Breast epithelium (tissue), 4 donors: ENCODE measurements around the gene KLHL36. TPM values are rescaled to one million over a fixed set of nuclear protein-coding genes. Genes with fewer than 3 reads are reported as not detected.

ENCODE experiments used
- DNase-seq, 2 donors: peaks; one replicate each; pipeline ENCODE4 v3.0.0-alpha.2; 2019; ENCODE audit warnings: low spot score in 2 of 2
- H3K27ac ChIP-seq, 2 donors: fragments of 200-600 bp; sonication (generic) in 1 of 2; one replicate each; pipeline ENCODE4 v1.5.1; 2016 to 2019; ENCODE audit warnings: mild to moderate bottlenecking in 1 of 2
- H3K27me3 ChIP-seq, 2 donors: fragments of 200-600 bp; sonication (generic) in 1 of 2; one replicate each; pipeline versions ENCODE4 v1.5.1 to v1.6.0; 2017 to 2019; ENCODE audit warnings: control low read depth in 1 of 2, mild to moderate bottlenecking in 1 of 2
- H3K36me3 ChIP-seq: fragments of 200-600 bp; one replicate; pipeline ENCODE4 v1.5.1; 2019
- H3K4me1 ChIP-seq, 2 donors: fragments of 200-600 bp; sonication (generic); one replicate each; pipeline ENCODE4 v1.5.1; 2016 to 2019; ENCODE audit warnings: control low read depth in 1 of 2
- H3K4me3 ChIP-seq, 3 donors: fragments of 200-600 bp; sonication (generic); 1 replicate in 2 of 3; 2 replicates in 1 of 3; pipeline ENCODE4 v1.5.1; 2016 to 2019; ENCODE audit warnings: mild to moderate bottlenecking in 3 of 3, moderate library complexity in 2 of 3
- H3K9me3 ChIP-seq, 2 donors: fragments of 200-600 bp; sonication (generic) in 1 of 2; one replicate each; pipeline ENCODE4 v1.5.1; 2016 to 2019; ENCODE audit warnings: control low read depth in 1 of 2
- CTCF ChIP-seq, 3 donors: fragments of 450-650 bp; IDR thresholded peaks; one replicate each; pipeline ENCODE4 v1.5.1; 2016 to 2017; ENCODE audit warnings: antibody characterized with exemption in 3 of 3, mild to moderate bottlenecking in 3 of 3, moderate library complexity in 3 of 3
- POLR2A ChIP-seq: fragments of 450-650 bp; IDR thresholded peaks from one replicate; pipeline ENCODE4 v1.6.1; 2016; ENCODE audit warnings: antibody characterized with exemption, mild to moderate bottlenecking, moderate library complexity
- POLR2AphosphoS5 ChIP-seq, 3 donors: sonication (generic); formaldehyde crosslinking; IDR thresholded peaks; one replicate each; pipeline ENCODE4 v1.6.1; 2017; ENCODE audit warnings: antibody characterized with exemption in 3 of 3
- intact Hi-C: fragments of 100-400 bp; cut with DNase I; formaldehyde crosslinking; loops from one replicate; pipeline ENCODE4 v1.15.1; 2023; ENCODE audit warnings: low total_unique reads
- total RNA-seq, 3 donors: library from RNA; depleted of rRNA; stranded (reverse); fragments of >200 nt; gene quantifications; one replicate each; pipeline ENCODE4 v1.1.0, GENCODE V29; 2016

The KLHL36 gene
- total RNA-seq, 3 donors from 2014 or later = 51.5 to 61.4 (median 59.4) TPM

- Histone ChIP-seq H3K4me1 (no peaks in the 10 kb centered on the region), H3K36me3 (no peaks in the 10 kb centered on the region), H3K27ac (no peak overlapping the region), H3K4me3 (no peak overlapping the region), H3K27me3 (no peaks in the 10 kb centered on the region), H3K9me3 (no peaks in the 10 kb centered on the region)
- intact Hi-C loops = no loop called here
- TF ChIP-seq POLR2AphosphoS5 (IDR thresholded peaks at IDR 0.05) = no peak
- no peak for DNase-seq
Observed at GRCh38 chr16:84628226-84628731, 20.0 kb upstream of the KLHL36 start.

DNA sequence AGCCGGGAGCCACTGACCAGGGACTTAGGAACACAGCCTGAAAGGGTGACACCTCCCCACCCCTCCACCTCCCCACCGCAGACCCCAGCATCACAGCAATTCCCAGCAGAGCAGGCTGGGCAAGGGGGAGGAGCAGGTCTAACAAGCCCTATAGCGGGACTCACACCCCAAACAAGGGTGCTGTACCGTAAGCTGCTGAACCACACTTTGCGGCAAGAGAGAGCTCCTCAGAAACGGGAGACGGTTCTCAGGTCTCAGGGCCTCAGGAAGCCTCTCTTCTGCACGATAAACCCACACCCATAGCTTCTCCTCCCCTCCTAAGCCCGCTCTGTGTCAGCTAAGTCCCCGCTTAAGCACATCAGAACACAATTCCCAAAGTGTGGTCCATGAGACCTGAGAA, 18.7 kb upstream of the KLHL36 start:
- H3K4me3 ChIP-seq = no peak overlapping the region
- H3K27ac ChIP-seq = no peak overlapping the region
- no peaks in the 10 kb centered on the region for H3K36me3 ChIP-seq
- TF ChIP-seq POLR2A (no peak), CTCF (IDR thresholded peaks at IDR 0.05) (no peak), POLR2AphosphoS5 (IDR thresholded peaks at IDR 0.05) (no peak)
- H3K9me3 ChIP-seq = no peaks in the 10 kb centered on the region
- H3K27me3 ChIP-seq = no peaks in the 10 kb centered on the region
- intact Hi-C loops = no loop called here
- no peaks in the 10 kb centered on the region for H3K4me1 ChIP-seq
- no peak for DNase-seq

DNA sequence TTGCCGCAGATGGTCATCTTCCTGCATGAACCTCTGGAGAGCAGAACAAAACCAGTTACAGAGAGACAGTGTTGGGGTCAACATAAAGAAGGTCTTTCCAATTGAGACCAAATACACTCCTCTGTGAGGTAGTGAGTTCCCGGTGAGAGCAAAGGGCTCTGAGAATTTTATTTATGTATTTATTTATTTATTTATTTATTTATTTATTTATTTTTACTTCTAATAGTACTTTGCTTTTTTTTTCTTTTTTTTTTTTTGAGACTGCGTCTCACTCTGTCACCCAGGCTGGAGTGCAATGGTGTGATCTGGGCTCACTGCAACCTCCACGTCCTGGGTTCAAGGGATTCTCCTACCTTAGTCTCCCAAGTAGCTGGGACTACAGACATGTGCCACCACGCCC, 18.3 kb upstream of the KLHL36 start:
- Histone ChIP-seq H3K9me3 (no peaks in the 10 kb centered on the region), H3K4me1 (no peaks in the 10 kb centered on the region), H3K27ac (no peak overlapping the region), H3K27me3 (no peaks in the 10 kb centered on the region), H3K36me3 (no peaks in the 10 kb centered on the region), H3K4me3 (no peak overlapping the region)
- TF ChIP-seq CTCF (IDR thresholded peaks at IDR 0.05) (no peak), POLR2A (no peak), POLR2AphosphoS5 (IDR thresholded peaks at IDR 0.05) (no peak)
- no peak for DNase-seq
- intact Hi-C loops = no loop called here

DNA sequence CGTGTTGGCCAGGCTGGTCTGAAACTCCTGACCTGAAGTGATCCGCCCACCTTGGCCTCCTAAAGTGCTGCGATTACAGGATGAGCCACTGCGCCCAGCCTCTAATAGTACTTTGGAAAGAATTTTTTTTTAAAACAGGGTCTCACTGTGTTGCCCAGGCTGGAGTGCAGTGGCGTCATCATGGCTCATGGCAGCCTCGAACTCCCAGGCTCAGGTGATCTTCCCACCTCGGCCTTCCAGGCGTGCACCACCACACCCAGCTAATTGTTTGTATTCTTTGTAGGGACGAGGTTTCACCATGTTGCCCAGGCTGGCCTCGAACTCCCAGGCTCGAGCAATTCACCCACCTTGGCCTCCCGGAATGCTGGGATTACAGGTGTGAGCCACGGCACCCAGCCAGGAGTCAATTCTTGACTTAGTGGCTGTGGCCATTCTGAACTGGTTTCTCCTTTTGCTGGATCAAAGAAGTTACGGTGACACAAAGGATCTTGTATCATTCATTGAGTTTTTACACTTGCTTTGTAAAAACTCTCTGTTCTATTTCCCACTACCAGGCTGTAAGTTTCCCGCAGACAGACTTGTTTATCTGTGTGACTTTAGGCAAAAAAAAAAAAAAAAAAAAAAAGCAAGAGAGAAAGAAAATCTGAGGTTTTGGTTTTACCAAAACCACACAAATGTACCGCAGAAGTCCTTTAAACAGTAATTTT, 17.7 kb upstream of the KLHL36 start:
- H3K36me3 ChIP-seq = no peaks in the 10 kb centered on the region
- H3K4me1 ChIP-seq = no peaks in the 10 kb centered on the region
- TF ChIP-seq CTCF (IDR thresholded peaks at IDR 0.05) (no peak), POLR2AphosphoS5 (IDR thresholded peaks at IDR 0.05) (no peak), POLR2A (no peak)
- H3K4me3 ChIP-seq = no peak overlapping the region
- DNase-seq = no peak
- no peaks in the 10 kb centered on the region for H3K27me3 ChIP-seq
- intact Hi-C loops = no loop called here
- H3K9me3 ChIP-seq = no peaks in the 10 kb centered on the region
- H3K27ac ChIP-seq = no peak overlapping the region

DNA sequence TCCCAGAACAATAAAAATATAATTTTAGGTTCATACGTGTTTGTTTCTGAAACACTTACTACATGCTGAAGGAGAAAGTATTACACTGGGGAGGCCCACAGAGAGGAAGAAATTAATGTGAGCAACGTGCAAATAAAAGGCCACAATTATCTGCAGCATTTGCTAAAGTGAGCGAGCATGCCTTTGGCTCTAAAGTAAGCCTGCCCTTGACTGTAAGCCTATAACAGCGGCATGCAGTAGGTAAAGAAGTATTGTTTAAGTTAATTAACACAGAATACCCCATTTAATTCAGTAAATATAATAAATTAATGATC, 17.2 kb upstream of the KLHL36 start:
- Histone ChIP-seq H3K9me3 (no peaks in the 10 kb centered on the region), H3K4me1 (no peaks in the 10 kb centered on the region), H3K4me3 (no peak overlapping the region), H3K36me3 (no peaks in the 10 kb centered on the region), H3K27me3 (no peaks in the 10 kb centered on the region), H3K27ac (no peak overlapping the region)
- intact Hi-C loops = no loop called here
- TF ChIP-seq POLR2AphosphoS5 (IDR thresholded peaks at IDR 0.05) = no peak
- no peak for TF ChIP-seq CTCF (IDR thresholded peaks at IDR 0.05)
- TF ChIP-seq POLR2A = no peak
- no peak for DNase-seq
